Hair follicular keratinocyte (primary cell): ENCODE measurements around the gene UQCR11. TPM values are rescaled to one million over a fixed set of nuclear protein-coding genes. Genes with fewer than 3 reads are reported as not detected.

Experiments
- total RNA-seq: library from RNA; depleted of rRNA; stranded (reverse); fragments of >200 nt; gene quantifications from 2 replicates; pipeline ENCODE4 v1.2.3, GENCODE V29; 2015

The UQCR11 gene
- total RNA-seq = 92.8 and 109 TPM in 2 replicates

GRCh38 chr19:1605236-1606137 is at the start of gene UQCR11:
UQCR11 (minus strand) TSS chr19:1605462; CDS start chr19:1605409, 53 bp downstream.

GRCh38 chr19:1652471-1653299 is 47.4 kb upstream of the UQCR11 start, which contains the start of gene TCF3:
TCF3 (minus strand) TSS chr19:1652615; CDS start chr19:1650248, 2,367 bp downstream.

GRCh38 chr19:1592755-1593500 is 12.3 kb downstream of the UQCR11 start, which contains the start of gene MBD3:
MBD3 (minus strand) TSS chr19:1592865; CDS start chr19:1592631, 234 bp downstream.

GRCh38 chr19:1568320-1569019 is 36.8 kb downstream of the UQCR11 start, which contains the start of gene MEX3D:
MEX3D (minus strand) TSS chr19:1568325; CDS start chr19:1568058, 267 bp downstream.

Other genes with a start within 250 kb of the UQCR11 start
- gene NDUFS7, start 221.6 kb downstream of the UQCR11 start, total RNA-seq = 161 and 201 TPM in 2 replicates
- gene GAMT, start 203.9 kb downstream of the UQCR11 start, total RNA-seq = 5.2 and 6.9 TPM in 2 replicates
- 84.1 and 126 TPM in 2 replicates for gene DAZAP1, start 197.9 kb downstream of the UQCR11 start, total RNA-seq
- gene RPS15, start 167.1 kb downstream of the UQCR11 start, total RNA-seq = 1,980 and 2,817 TPM in 2 replicates
- under 0.01 and 0.08 TPM in 2 replicates for gene APC2, start 155.3 kb downstream of the UQCR11 start, total RNA-seq
- gene C19orf25, start 126.2 kb downstream of the UQCR11 start, total RNA-seq = 37.1 and 39.1 TPM in 2 replicates
- 1.0 and 1.1 TPM in 2 replicates for gene PCSK4, start 115.1 kb downstream of the UQCR11 start, total RNA-seq
- 2.0 and 2.7 TPM in 2 replicates for gene REEP6, start 114.3 kb downstream of the UQCR11 start, total RNA-seq
- 2.7 and 11.0 TPM in 2 replicates for gene ADAMTSL5, start 92.4 kb downstream of the UQCR11 start, total RNA-seq
- gene PLK5, start 81.4 kb downstream of the UQCR11 start, total RNA-seq = not detected in 2 replicates
- 33.0 and 33.5 TPM in 2 replicates for gene MEX3D, start 37.1 kb downstream of the UQCR11 start, total RNA-seq
- 97.8 and 110 TPM in 2 replicates for gene MBD3, start 12.6 kb downstream of the UQCR11 start, total RNA-seq
- gene TCF3, start 47.2 kb upstream of the UQCR11 start, total RNA-seq = 112 and 147 TPM in 2 replicates
- gene ONECUT3, start 148.0 kb upstream of the UQCR11 start, total RNA-seq = not detected in 2 replicates
- 0.49 and 1.6 TPM in 2 replicates for gene ATP8B3, start 206.8 kb upstream of the UQCR11 start, total RNA-seq
- gene REXO1, start 243.0 kb upstream of the UQCR11 start, total RNA-seq = 11.6 and 12.2 TPM in 2 replicates